Caco-2 (cell line): Measurements from ENCODE around the gene SETD6. TPM values are rescaled to one million over a fixed set of nuclear protein-coding genes. Genes with fewer than 3 reads are reported as not detected.

ENCODE experiments used
- BruUV-seq: library from RNA; stranded (reverse); fragments of 400-500 nt; replicated peaks from 2 replicates; lab custom pipeline; 2021; lab: Mats Ljungman, UMichigan
- CTCF ChIA-PET: fragments of 300-600 bp; sonication (Branson Sonifier 250); formaldehyde crosslinking; loops from one replicate; lab custom pipeline; 2022; ENCODE audit warnings: antibody characterized with exemption; lab: Charles Lee
- POLR2A ChIA-PET: fragments of 300-600 bp; sonication (Branson Sonifier 250); formaldehyde crosslinking; loops from one replicate; lab custom pipeline; 2022; ENCODE audit warnings: antibody characterized with exemption; lab: Charles Lee
- DNase-seq, 2 experiments: peaks; one replicate each; pipeline versions ENCODE4 v3.0.0 to v3.0.0-alpha.2; 2020 to 2022
- H3K27me3 ChIP-seq: replicated peaks from 2 replicates; pipeline ENCODE4 v1.6.0; 2011; ENCODE audit warnings: low read length; ENCODE audit not compliant: control insufficient read depth, insufficient read depth
- H3K36me3 ChIP-seq: 2 replicates; pipeline ENCODE4 v1.5.1; 2011; ENCODE audit warnings: low read length; ENCODE audit not compliant: control insufficient read depth, insufficient read depth
- H3K4me1 ChIP-seq: fragments of 250-450 bp; sonication (Bioruptor Pico); 2 replicates; pipeline ENCODE4 v1.5.1; 2020; ENCODE audit warnings: mild to moderate bottlenecking
- H3K4me3 ChIP-seq: 2 replicates; pipeline ENCODE4 v1.5.1; 2011; ENCODE audit warnings: low read depth, mild to moderate bottlenecking, control low read depth, low read length
- H3K9me3 ChIP-seq: fragments of 250-450 bp; sonication (Bioruptor Pico); 2 replicates; pipeline ENCODE4 v1.5.1; 2020; ENCODE audit warnings: mild to moderate bottlenecking, moderate library complexity
- H3K27ac Mint-ChIP-seq: one replicate; pipeline ENCODE4 v1.8.0; 2022; ENCODE audit warnings: mixed read lengths; ENCODE audit not compliant: unreplicated experiment
- H3K27me3 Mint-ChIP-seq: one replicate; pipeline ENCODE4 v1.8.0; 2022; ENCODE audit warnings: mixed read lengths; ENCODE audit not compliant: insufficient read depth, unreplicated experiment
- H3K36me3 Mint-ChIP-seq: one replicate; pipeline ENCODE4 v1.8.0; 2022; ENCODE audit warnings: mild to moderate bottlenecking, mixed read lengths; ENCODE audit not compliant: insufficient read depth, unreplicated experiment
- H3K4me1 Mint-ChIP-seq: one replicate; pipeline ENCODE4 v1.8.0; 2022; ENCODE audit warnings: low read depth, mixed read lengths; ENCODE audit not compliant: unreplicated experiment
- H3K4me3 Mint-ChIP-seq: one replicate; pipeline ENCODE4 v1.8.0; 2022; ENCODE audit warnings: mild to moderate bottlenecking, moderate library complexity, mixed read lengths; ENCODE audit not compliant: unreplicated experiment
- H3K9me3 Mint-ChIP-seq: one replicate; pipeline ENCODE4 v1.8.0; 2022; ENCODE audit warnings: mixed read lengths; ENCODE audit not compliant: unreplicated experiment
- intact Hi-C: fragments of 100-400 bp; cut with micrococcal nuclease; formaldehyde crosslinking; loops from one replicate; pipeline ENCODE4 v1.10.0; 2022; ENCODE audit not compliant: unreplicated experiment
- total RNA-seq: library from RNA; stranded (reverse); gene quantifications from 2 replicates; pipeline ENCODE4 v1.2.3, GENCODE V29; 2022
- TF ChIP-seq, protein P1 (sequence below), 2 experiments: fragments of 200-600 bp in 1 of 2; IDR thresholded peaks; 1 replicate in 1 of 2; 2 replicates in 1 of 2; pipeline versions ENCODE4 v1.5.1 to v1.8.0; 2011 to 2022; ENCODE audit warnings: antibody characterized with exemption in 1 of 2, control low read depth in 1 of 2, inconsistent platforms in 1 of 2, low read depth in 1 of 2, low read length in 1 of 2, mild to moderate bottlenecking in 1 of 2, moderate library complexity in 1 of 2; ENCODE audit not compliant: insufficient read depth in 1 of 2, severe bottlenecking in 1 of 2, unreplicated experiment in 1 of 2

SETD6 gene
- total RNA-seq, 1 experiment from 2014 or later, result 41.7 TPM

DNA sequence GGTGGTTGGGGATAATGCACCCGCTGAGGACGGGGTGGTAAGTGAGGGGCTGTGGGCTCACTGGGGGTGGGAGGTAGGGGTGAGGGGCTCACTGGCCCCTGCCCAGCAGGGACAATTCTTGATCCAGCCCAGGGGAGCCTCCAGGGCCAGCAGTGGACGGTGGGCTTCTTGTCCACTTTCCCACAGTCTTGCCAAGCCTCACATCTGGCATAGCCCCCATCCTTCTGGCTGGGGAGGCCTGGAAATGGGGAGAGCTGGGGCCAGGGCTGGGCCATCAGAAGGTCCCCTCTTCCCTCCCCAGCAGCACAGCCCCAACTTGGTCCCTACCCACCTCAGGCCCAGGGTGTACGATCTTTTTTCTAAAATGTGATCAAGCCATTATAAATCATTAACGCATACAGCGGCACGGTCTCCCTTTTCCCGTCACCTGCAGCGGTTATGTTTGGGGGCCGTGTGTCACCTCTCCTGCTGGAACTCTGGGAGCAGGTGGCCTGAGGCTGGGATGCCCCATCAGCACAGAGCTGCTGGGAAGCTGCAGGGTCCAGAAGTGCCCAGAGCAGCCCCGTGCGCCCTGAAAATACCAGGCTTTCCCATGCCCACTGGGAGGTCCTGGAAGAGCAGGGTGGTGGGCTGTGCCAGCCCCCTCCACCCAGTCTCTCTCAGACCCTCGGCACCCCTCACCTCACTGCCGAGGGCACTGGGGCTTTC is 7.2 kb upstream of the SETD6 start:
- intact Hi-C loops, result no loop called here
- Histone ChIP-seq H3K9me3 (no peaks in the 10 kb centered on the region), H3K36me3 (no peaks in the 10 kb centered on the region), H3K4me3 (no peak overlapping the region), H3K27me3 (no peaks in the 10 kb centered on the region), H3K4me1 (no peaks in the 10 kb centered on the region; the same call in 1 of the 2 replicates)
- no peak for DNase-seq
- H3K36me3 Mint-ChIP-seq, result peaks cover 50% of the 10 kb centered on the region
- TF ChIP-seq, protein P1, sequence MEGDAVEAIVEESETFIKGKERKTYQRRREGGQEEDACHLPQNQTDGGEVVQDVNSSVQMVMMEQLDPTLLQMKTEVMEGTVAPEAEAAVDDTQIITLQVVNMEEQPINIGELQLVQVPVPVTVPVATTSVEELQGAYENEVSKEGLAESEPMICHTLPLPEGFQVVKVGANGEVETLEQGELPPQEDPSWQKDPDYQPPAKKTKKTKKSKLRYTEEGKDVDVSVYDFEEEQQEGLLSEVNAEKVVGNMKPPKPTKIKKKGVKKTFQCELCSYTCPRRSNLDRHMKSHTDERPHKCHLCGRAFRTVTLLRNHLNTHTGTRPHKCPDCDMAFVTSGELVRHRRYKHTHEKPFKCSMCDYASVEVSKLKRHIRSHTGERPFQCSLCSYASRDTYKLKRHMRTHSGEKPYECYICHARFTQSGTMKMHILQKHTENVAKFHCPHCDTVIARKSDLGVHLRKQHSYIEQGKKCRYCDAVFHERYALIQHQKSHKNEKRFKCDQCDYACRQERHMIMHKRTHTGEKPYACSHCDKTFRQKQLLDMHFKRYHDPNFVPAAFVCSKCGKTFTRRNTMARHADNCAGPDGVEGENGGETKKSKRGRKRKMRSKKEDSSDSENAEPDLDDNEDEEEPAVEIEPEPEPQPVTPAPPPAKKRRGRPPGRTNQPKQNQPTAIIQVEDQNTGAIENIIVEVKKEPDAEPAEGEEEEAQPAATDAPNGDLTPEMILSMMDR (IDR thresholded peaks at IDR 0.05; ENCODE audit: insufficient read depth in 1 of 2, low read depth in 1 of 2, low read length in 1 of 2, severe bottlenecking in 1 of 2, unreplicated experiment in 1 of 2), result no peak
- H3K27me3 Mint-ChIP-seq, result no peaks in the 10 kb centered on the region
- no TSS peak for BruUV-seq
- no peak overlapping the region for H3K4me3 Mint-ChIP-seq
- H3K9me3 Mint-ChIP-seq, result no peaks in the 10 kb centered on the region
- no peak overlapping the region for H3K27ac Mint-ChIP-seq
- ChIA-PET POLR2A (no interaction called here), CTCF (interaction anchor here (2.0 kb wide), 1 partner anchor 153 kb away, joined by 11 read pairs; no protein-coding TSS in a partner anchor)
- peaks cover 8% of the 10 kb centered on the region for H3K4me1 Mint-ChIP-seq

DNA sequence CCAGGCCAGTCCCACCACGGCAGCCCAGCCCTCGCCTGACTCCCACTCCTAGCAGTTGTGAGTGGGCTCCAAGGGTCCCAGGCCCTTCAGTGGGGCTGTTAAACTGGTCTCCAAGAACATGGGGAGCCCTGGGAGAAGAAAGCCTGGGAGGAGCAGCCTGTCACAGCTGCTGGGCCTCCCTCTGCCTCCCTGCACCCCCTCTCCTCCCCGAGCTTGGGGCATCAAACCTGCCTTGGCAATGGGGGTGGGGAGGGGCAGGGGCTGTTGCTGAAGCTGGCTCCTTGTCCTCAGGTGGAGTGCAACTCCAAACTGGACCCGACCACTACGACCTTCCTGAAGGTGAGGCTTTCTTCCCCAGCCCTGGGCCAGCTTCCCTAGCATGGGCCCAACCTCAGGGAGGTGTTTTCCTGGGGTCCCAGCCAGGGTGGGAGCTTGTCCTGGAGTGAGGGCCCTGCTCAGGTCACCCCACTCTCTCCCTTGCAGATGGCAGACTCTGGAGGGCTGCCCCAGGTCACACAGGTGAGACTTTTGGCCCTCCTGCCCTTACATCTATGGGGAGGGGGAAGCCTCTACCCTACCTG is 6.6 kb upstream of the SETD6 start:
- Mint-ChIP-seq H3K27me3 (no peaks in the 10 kb centered on the region), H3K36me3 (peaks cover 50% of the 10 kb centered on the region), H3K27ac (no peak overlapping the region), H3K9me3 (no peaks in the 10 kb centered on the region), H3K4me1 (peaks cover 15% of the 10 kb centered on the region), H3K4me3 (no peak overlapping the region)
- H3K36me3 ChIP-seq, result no peaks in the 10 kb centered on the region
- H3K27me3 ChIP-seq, result no peaks in the 10 kb centered on the region
- no peaks in the 10 kb centered on the region for H3K9me3 ChIP-seq
- no peak overlapping the region for H3K4me3 ChIP-seq
- TF ChIP-seq, protein P1 (IDR thresholded peaks at IDR 0.05; ENCODE audit: insufficient read depth in 1 of 2, low read depth in 1 of 2, low read length in 1 of 2, severe bottlenecking in 1 of 2, unreplicated experiment in 1 of 2), result no peak
- ChIA-PET CTCF (interaction anchor here (2.0 kb wide), 1 partner anchor 152 kb away, joined by 11 read pairs; no protein-coding TSS in a partner anchor), POLR2A (no interaction called here)
- DNase-seq, result no peak
- peaks cover 5% of the 10 kb centered on the region for H3K4me1 ChIP-seq
- no TSS peak for BruUV-seq
- intact Hi-C loops, result no loop called here

- Histone ChIP-seq H3K9me3 (no peaks in the 10 kb centered on the region), H3K36me3 (no peaks in the 10 kb centered on the region), H3K4me3 (no peak overlapping the region), H3K4me1 (peaks cover 11% of the 10 kb centered on the region), H3K27me3 (no peaks in the 10 kb centered on the region)
- ChIA-PET POLR2A (no interaction called here), CTCF (interaction anchor here (0.6 to 2.0 kb wide), 2 partner anchors 65 to 152 kb away, joined by 3 to 11 read pairs; no protein-coding TSS in a partner anchor)
- H3K27me3 Mint-ChIP-seq, result no peaks in the 10 kb centered on the region
- peaks cover 20% of the 10 kb centered on the region for H3K4me1 Mint-ChIP-seq
- no peaks in the 10 kb centered on the region for H3K9me3 Mint-ChIP-seq
- peak in 1 of 2 experiments; percentile 39 for DNase-seq
- no peak overlapping the region for H3K4me3 Mint-ChIP-seq
- intact Hi-C loops, result no loop called here
- TF ChIP-seq, protein P1 (IDR thresholded peaks at IDR 0.05; ENCODE audit: insufficient read depth in 1 of 2, low read depth in 1 of 2, low read length in 1 of 2, severe bottlenecking in 1 of 2, unreplicated experiment in 1 of 2), result no peak
- peaks cover 50% of the 10 kb centered on the region for H3K36me3 Mint-ChIP-seq
- no TSS peak for BruUV-seq
- no peak overlapping the region for H3K27ac Mint-ChIP-seq
Measured at GRCh38 chr16:58509256-58510096, 5.8 kb upstream of the SETD6 start.
